ENCODE results near the gene CPZ. TPM values are rescaled to one million over a fixed set of nuclear protein-coding genes. Genes with fewer than 3 reads are reported as not detected.

Gene CPZ
- total and polyA plus RNA-seq, 2 of the 4 experiments (the other 2 are of a cell fraction): 0.90 to 10.3 TPM

GRCh38 chr4:8577972-8578371, 14.6 kb upstream of the CPZ start:
- no peak overlapping the region for H2BK120ac ChIP-seq (ENCODE audit: low read depth, low read length)
- H3K36me3 ChIP-seq (ENCODE audit: control insufficient read depth, insufficient read depth, low read length): no peaks in the 10 kb centered on the region
- H3K27ac ChIP-seq (ENCODE audit: insufficient read depth, low read length): no peak overlapping the region
- no peak overlapping the region for H3K4me3 ChIP-seq (ENCODE audit: insufficient read depth, low read depth, low read length)
- no peaks in the 10 kb centered on the region; the same call in 1 of the 2 replicates for H4K20me1 ChIP-seq (ENCODE audit: insufficient read depth, low read length)
- H3K9ac ChIP-seq (ENCODE audit: low read depth, low read length): no peak overlapping the region
- H2AK9ac ChIP-seq (replicated peaks; ENCODE audit: low read depth, low read length, poor library complexity): no peak overlapping the region
- no peak overlapping the region for H3K4me2 ChIP-seq (ENCODE audit: low read depth, low read length)
- H3K4me1 ChIP-seq (ENCODE audit: control insufficient read depth, insufficient read depth, low read length): no peaks in the 10 kb centered on the region
- H4K5ac ChIP-seq (ENCODE audit: low read depth, low read length): no peak overlapping the region
- H2BK15ac ChIP-seq (ENCODE audit: low read depth, low read length): no peak overlapping the region
- no peaks in the 10 kb centered on the region; the same call in 1 of the 2 replicates for H3K9me3 ChIP-seq (ENCODE audit: control insufficient read depth, insufficient read depth, low read length)
- ATAC-seq (ENCODE audit: low read depth) (no peak), DNase-seq (no peak)
- H4K91ac ChIP-seq (ENCODE audit: insufficient read depth, low read depth, low read length): no peak overlapping the region
- H3K79me1 ChIP-seq (ENCODE audit: low read depth in 1 of 2, low read length in 2 of 2): no peaks in the 10 kb centered on the region
- in situ Hi-C loops (cut with MboI; ENCODE audit: low sequenced_read_pairs): no loop called here
- TF ChIP-seq CHD1 (IDR thresholded peaks at IDR 0.05; ENCODE audit: low read depth, low read length) (no peak), RAD21 (IDR thresholded peaks at IDR 0.05; ENCODE audit: low read length) (no peak), MXI1 (IDR thresholded peaks at IDR 0.05; ENCODE audit: borderline replicate concordance, low read depth, low read length) (no peak), ELK1 (IDR thresholded peaks at IDR 0.05; ENCODE audit: borderline replicate concordance, low read depth, low read length) (no peak), SMC3 (IDR thresholded peaks at IDR 0.05; ENCODE audit: low read depth, low read length) (no peak), RFX5 (IDR thresholded peaks at IDR 0.05; ENCODE audit: low read depth, low read length) (no peak), POLR2A (IDR thresholded peaks at IDR 0.05; ENCODE audit: low read depth, low read length) (no peak), MAFK (IDR thresholded peaks at IDR 0.05; ENCODE audit: low read depth, low read length) (no peak), FOS (IDR thresholded peaks at IDR 0.05; ENCODE audit: low read depth, low read length) (no peak), CEBPB (IDR thresholded peaks at IDR 0.05; ENCODE audit: low read depth, low read length) (no peak), RCOR1 (IDR thresholded peaks at IDR 0.05; ENCODE audit: insufficient replicate concordance, low read length) (no peak), NFE2L2 (IDR thresholded peaks at IDR 0.05; ENCODE audit: low read depth, low read length) (no peak), BHLHE40 (IDR thresholded peaks at IDR 0.05; ENCODE audit: low read depth, low read length) (no peak), MAZ (IDR thresholded peaks at IDR 0.05; ENCODE audit: borderline replicate concordance, low read depth, low read length) (no peak)
- TF ChIP-seq, protein P1, sequence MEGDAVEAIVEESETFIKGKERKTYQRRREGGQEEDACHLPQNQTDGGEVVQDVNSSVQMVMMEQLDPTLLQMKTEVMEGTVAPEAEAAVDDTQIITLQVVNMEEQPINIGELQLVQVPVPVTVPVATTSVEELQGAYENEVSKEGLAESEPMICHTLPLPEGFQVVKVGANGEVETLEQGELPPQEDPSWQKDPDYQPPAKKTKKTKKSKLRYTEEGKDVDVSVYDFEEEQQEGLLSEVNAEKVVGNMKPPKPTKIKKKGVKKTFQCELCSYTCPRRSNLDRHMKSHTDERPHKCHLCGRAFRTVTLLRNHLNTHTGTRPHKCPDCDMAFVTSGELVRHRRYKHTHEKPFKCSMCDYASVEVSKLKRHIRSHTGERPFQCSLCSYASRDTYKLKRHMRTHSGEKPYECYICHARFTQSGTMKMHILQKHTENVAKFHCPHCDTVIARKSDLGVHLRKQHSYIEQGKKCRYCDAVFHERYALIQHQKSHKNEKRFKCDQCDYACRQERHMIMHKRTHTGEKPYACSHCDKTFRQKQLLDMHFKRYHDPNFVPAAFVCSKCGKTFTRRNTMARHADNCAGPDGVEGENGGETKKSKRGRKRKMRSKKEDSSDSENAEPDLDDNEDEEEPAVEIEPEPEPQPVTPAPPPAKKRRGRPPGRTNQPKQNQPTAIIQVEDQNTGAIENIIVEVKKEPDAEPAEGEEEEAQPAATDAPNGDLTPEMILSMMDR (conservative IDR thresholded peaks at IDR 0.05; ENCODE audit: low read depth, low read length): no peak
- TF ChIP-seq, protein P2, sequence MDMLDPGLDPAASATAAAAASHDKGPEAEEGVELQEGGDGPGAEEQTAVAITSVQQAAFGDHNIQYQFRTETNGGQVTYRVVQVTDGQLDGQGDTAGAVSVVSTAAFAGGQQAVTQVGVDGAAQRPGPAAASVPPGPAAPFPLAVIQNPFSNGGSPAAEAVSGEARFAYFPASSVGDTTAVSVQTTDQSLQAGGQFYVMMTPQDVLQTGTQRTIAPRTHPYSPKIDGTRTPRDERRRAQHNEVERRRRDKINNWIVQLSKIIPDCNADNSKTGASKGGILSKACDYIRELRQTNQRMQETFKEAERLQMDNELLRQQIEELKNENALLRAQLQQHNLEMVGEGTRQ (IDR thresholded peaks at IDR 0.05; ENCODE audit: low read depth, low read length): no peak
- 50% methylated on average over 4 of the region's 4 CpGs; no CpG with 5 or more reads in 1 of the 2 experiments for WGBS, 2 experiments (ENCODE audit: extremely low coverage in 2 of 2, insufficient read length in 1 of 2)
- dilution Hi-C loops (cut with HindIII; ENCODE audit: low sequenced_read_pairs, unreplicated experiment): no loop called here
- H2BK20ac ChIP-seq (ENCODE audit: low read depth, low read length): no peak overlapping the region
- no peak overlapping the region for H3K4ac ChIP-seq (ENCODE audit: low read depth, low read length)
- ChIA-PET CTCF (no interaction called here), POLR2A (ENCODE audit: unreplicated experiment) (no interaction called here)
- no peak overlapping the region for H3K23ac ChIP-seq (ENCODE audit: low read depth, low read length)
- H2AK5ac ChIP-seq (ENCODE audit: low read depth, low read length): no peak overlapping the region
- H3K14ac ChIP-seq (replicated peaks; ENCODE audit: low read depth, low read length): no peak overlapping the region
- intact Hi-C loops (cut with micrococcal nuclease): no loop called here
- H2AFZ ChIP-seq (replicated peaks; ENCODE audit: low read length, poor library complexity): no peak overlapping the region
- no peak overlapping the region for H4K8ac ChIP-seq (ENCODE audit: low read depth in 2 of 2, low read length in 2 of 2)
- no TSS peak for BruUV-seq (replicated peaks)
- no peaks in the 10 kb centered on the region for H3K9me1 ChIP-seq (ENCODE audit: insufficient read depth, low read length)
- peaks cover 59% of the 10 kb centered on the region for H3K27me3 ChIP-seq (ENCODE audit: control insufficient read depth, insufficient read depth, low read length)
- H3K56ac ChIP-seq (ENCODE audit: extremely low read depth, insufficient read depth, low read length): no peak overlapping the region
- H2BK5ac ChIP-seq (ENCODE audit: low read depth, low read length, poor library complexity, severe bottlenecking): no peak overlapping the region
- H3K18ac ChIP-seq (ENCODE audit: low read depth, low read length): no peak overlapping the region
